NCI-H146 (cell line): Measurements from ENCODE around the gene THRB.

ENCODE experiments used
- DNase-seq: peaks from one replicate; lab custom pipeline; 2025; lab: John Stamatoyannopoulos, UW

The THRB gene

DNA sequence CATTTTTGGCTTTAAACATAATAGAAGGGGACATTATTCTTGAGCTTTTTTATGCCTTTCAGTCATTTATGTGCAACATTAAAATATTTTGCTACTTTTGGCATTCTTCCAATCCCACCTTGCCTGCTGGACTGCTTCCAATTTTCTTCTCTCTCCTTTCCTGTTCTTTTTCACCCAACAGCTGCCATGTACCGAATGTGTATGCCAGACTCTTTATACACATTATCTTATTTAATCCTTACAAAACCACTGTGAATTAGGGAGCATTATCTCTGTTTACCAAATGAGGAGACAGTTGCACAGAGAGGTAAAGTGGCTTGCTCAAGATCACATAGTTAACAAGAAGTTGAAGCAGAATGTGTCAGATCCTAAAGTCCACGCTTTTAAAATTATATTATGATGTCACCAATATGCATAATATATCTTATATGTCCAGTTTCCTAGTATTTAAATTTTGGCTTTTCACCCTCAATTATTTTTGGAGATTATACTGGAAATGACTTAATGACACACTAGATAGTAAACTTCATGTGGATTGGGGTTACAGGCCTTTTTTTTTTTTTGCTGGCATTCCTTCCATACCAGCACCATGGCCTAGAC, 231.5 kb downstream of the THRB start:
- DNase-seq: peak; percentile 37

DNA sequence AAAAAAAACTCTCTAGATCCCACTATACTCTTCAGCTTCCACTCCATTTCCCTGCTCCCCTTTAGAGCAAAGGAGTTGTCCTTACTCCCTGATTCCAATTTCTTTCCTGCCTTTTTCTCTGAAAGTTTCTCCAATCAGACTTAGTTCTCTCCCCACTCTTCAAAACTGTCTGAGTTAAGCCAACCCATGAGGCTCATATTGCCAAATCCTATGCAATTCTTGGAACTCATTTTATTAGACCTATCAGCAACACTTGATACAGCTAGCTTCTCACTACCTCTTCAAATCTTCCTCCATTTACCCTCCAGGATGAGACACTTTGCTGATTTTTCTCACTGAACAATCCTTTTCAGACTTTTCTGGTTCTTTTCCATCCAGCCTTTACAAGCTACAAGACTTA, 233.1 kb downstream of the THRB start:
- no peak for DNase-seq

- DNase-seq: no peak
These were observed 234.6 kb downstream of the THRB start for GRCh38 chr3:24259901-24260512.

- no peak for DNase-seq
These were observed 235.7 kb downstream of the THRB start for GRCh38 chr3:24258727-24259600.

GRCh38 chr3:24258260-24258659, 236.4 kb downstream of the THRB start:
- no peak for DNase-seq

GRCh38 chr3:24255414-24255813, 239.2 kb downstream of the THRB start:
- DNase-seq: no peak

GRCh38 chr3:24254649-24255048, 240.0 kb downstream of the THRB start:
- no peak for DNase-seq

DNA sequence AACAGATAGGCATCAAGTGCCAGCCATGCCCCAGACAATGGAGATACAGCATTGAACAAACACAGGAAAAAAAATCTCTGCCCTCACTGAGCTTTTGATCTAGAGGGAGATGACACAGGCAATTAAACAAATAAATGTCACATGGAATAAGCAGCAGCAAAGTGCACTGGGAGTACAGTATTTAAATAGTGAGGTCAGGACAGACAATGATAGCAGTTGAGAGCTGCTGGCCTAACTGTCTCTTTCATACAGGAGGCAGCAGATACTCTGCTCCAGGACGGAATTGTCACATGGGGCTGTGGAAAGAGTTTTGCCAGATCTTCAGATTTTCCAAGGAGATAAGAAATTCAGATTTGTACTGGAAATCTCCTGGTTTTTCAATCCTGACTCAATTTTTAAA, 241.3 kb downstream of the THRB start:
- DNase-seq: no peak

GRCh38 chr3:24249523-24249922, 245.1 kb downstream of the THRB start:
- DNase-seq: no peak

- DNase-seq: peak; percentile 3
These were observed 249.6 kb downstream of the THRB start for GRCh38 chr3:24245056-24245455.

DNA sequence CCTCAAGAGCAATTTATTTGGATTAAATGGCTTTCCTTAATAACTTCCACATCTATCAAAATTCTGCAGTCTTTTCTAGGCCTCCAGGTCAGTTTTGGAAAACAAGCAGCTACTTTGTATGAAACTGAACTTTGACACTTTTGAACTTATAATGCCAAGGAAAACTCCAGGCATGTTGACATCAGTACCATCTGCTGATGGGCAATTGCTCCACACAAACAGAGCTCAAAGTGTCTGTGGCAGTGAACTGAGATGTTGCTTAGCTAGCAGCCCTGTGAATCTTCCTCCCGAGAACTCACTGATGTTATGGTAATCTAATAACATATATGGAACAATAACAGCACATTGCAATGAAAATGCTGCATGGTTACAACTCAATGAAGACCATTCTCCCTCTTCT, 250.2 kb downstream of the THRB start:
- DNase-seq: no peak

DNA sequence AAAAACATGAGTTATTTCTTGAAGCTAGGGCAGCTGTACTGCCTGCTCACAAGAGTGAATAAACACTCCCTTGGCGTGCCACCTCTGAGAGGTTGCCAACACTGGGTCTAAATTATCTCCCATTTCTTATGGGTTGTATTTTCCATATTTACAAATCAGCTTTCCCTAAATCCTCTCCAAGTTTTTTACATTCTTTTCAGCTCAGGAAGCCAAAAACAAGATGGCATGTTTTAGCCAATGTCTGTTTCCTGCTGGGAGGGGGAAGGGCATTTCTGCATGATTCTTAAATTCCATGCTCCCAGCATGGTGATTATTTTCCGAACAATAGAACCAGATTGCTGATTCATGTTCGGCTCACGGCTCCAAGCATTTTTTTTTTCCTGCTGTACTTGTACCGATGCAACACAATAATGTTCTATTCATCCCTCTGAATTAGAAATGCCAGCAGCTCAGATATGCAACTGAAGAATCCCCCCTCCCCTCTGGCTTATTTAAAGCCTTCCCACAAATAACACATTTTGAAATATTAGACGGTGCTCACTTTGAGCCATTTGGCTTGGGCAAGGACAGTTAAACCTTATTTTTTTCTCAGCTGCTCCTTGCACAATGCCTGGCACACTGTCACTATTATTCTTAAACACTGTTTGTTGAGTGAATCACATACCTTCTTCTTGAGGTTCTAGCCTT, 252.5 kb downstream of the THRB start:
- DNase-seq: peak; percentile 79

GRCh38 chr3:24240306-24240705, 254.3 kb downstream of the THRB start:
- no peak for DNase-seq

DNA sequence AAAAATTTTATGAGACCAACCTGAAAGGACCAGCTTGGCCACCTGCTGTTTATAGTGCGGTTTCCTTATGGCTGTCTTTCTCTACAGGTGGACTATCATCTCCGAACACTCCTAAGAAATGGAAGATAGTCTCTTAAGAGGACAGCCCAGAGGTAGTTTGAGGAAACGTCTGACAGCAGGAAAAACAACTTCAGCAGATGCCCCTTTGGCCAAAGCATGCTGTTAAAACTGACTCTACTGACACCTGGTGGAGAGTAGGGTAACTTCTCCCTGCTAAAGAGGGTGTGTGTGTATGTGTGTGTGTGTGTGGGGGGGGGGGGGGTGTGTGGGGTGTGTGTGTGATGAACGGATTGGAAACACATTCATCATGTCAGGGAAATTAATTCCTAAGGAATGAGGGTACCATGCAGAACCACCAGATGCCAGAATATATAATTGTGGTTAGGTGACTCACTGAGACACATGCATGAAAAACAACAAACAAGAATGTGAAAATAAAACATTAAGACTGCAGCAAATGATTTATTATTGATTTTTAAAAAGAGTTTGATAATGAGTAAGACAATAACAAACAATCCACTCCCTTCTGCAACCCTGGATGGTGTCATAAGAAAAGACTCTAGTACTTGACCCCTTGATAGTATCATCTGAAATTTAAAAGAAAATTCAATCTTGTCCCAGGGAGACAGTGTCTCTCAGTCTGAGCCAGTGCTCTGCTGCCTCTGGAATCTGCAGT, 256.5 kb downstream of the THRB start:
- peak; percentile 74 for DNase-seq

DNA sequence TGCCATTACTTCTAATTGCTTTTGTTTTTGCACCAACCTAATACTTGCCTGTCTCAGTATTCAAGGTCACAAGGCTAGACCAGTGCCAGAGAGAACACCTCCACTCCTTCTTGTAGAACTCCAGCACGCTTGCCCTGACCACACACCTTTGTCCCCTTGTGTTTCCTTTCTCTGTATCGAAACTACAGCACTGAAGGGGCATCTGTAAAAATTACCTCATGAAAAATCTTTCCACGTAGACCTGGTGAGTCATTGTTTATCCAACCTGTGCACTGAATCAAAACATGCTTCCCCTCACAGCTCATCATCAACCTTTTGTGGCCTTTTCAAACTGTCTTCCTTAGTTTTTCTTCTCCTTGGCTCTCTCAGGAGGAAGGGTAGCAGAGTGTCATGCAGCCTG, 259.5 kb downstream of the THRB start:
- no peak for DNase-seq

- no peak for DNase-seq
These were observed 261.9 kb downstream of the THRB start for GRCh38 chr3:24232784-24233183.

- DNase-seq: no peak
These were observed 265.0 kb downstream of the THRB start for GRCh38 chr3:24229468-24230221.

DNA sequence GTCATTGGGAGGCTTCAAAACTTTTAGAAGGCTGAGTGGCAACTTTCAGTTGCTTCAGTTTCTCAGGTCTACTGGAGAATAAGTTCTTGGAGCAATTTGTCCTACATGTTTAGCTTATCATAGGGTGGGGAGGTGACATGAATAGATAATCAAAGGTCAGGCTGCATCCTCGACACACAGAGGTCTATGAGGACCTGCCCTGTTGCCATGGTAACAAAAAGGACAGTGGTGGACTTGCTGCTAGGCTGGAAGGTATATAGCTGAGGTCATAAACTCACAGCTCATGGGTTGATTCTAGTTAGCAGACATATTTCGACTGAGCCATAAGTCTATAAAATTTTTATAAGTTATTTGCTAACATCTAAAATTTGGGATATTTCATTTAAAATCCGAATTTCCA, 267.0 kb downstream of the THRB start:
- peak; percentile 52 for DNase-seq

DNA sequence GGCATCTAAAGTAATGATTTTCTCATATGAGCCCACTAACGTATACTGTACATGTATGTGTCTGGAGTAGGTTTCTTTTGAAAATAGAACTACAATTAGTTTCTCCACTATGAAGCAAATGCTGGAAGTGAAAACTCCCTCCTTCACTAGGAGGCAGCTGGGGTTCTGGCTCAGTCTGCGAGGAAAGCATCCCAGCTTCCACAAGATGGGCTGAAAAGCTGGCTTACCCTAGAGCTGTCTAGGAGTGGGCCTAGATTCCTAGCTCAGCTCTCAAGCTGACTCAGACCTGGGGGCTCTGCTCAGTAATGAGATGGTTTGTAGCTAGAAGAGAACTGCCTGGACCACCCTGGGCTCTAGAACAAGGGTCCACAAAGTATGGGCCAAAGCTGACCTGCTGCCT, 268.3 kb downstream of the THRB start:
- DNase-seq: no peak

GRCh38 chr3:24225385-24225950, 269.2 kb downstream of the THRB start:
- DNase-seq: no peak
